B cell (primary cell): ENCODE data around the gene ORM1. TPM values are rescaled to one million over a fixed set of nuclear protein-coding genes. Genes with fewer than 3 reads are reported as not detected.

Experiments used
- ATAC-seq: fragments of 200-7000 bp; cut with Tn5 transposase; one replicate; pipeline ENCODE4 v1.10.0; 2021; ENCODE audit warnings: low read depth, mild to moderate bottlenecking, moderate number of reproducible peaks, moderate library complexity
- CTCF ChIA-PET: fragments of 350-600 bp; sonication (Branson Sonifier 250); formaldehyde crosslinking; loops from one replicate; lab custom pipeline; 2021; ENCODE audit warnings: antibody characterized with exemption, inconsistent platforms; lab: Charles Lee
- POLR2A ChIA-PET: fragments of 350-600 bp; sonication (Branson Sonifier 250); formaldehyde crosslinking; loops from one replicate; lab custom pipeline; 2021; ENCODE audit warnings: antibody characterized with exemption; lab: Charles Lee
- DNase-seq: peaks from one replicate; pipeline ENCODE4 v3.0.0; 2013
- H2AFZ ChIP-seq: 2 replicates; pipeline ENCODE4 v1.6.1; 2012; ENCODE audit warnings: mild to moderate bottlenecking, low read depth, low read length; ENCODE audit not compliant: insufficient read depth, poor library complexity, severe bottlenecking
- H3K27ac ChIP-seq, 2 donors: 1 replicate in 1 of 2; 2 replicates in 1 of 2; pipeline ENCODE4 v1.5.1; 2012 to 2013; ENCODE audit warnings: low read length in 2 of 2, mild to moderate bottlenecking in 2 of 2, moderate library complexity in 1 of 2
- H3K27me3 ChIP-seq, 4 experiments: fragments of 200-600 bp in 1 of 4; sonication (generic) in 1 of 4; replicated peaks in 1 of 4; 1 replicate in 2 of 4; 2 replicates in 2 of 4; pipeline versions ENCODE4 v1.6.1 to v1.7.0; 2013 to 2016; ENCODE audit warnings: low read length in 3 of 4, mild to moderate bottlenecking in 2 of 4, mixed read lengths in 1 of 4, moderate library complexity in 1 of 4; ENCODE audit not compliant: insufficient read depth in 4 of 4, control insufficient read depth in 3 of 4; ENCODE audit errors: control extremely low read depth in 1 of 4
- H3K36me3 ChIP-seq, 2 experiments: replicated peaks in 1 of 2; 1 replicate in 1 of 2; 2 replicates in 1 of 2; pipeline versions ENCODE4 v1.6.1 to v1.7.1; 2013; ENCODE audit warnings: low read length in 1 of 2; ENCODE audit not compliant: insufficient read depth in 2 of 2, control insufficient read depth in 1 of 2; ENCODE audit errors: control extremely low read depth in 1 of 2, extremely low read depth in 1 of 2
- H3K4me1 ChIP-seq, 2 donors: fragments of 200-600 bp in 1 of 2; sonication (generic) in 1 of 2; 1 replicate in 1 of 2; 2 replicates in 1 of 2; pipeline versions ENCODE4 v1.5.1 to v1.6.1; 2013 to 2017; ENCODE audit warnings: low read length in 2 of 2; ENCODE audit not compliant: control insufficient read depth in 2 of 2, insufficient read depth in 2 of 2
- H3K4me2 ChIP-seq: replicated peaks from 2 replicates; pipeline ENCODE3; 2012; ENCODE audit warnings: mild to moderate bottlenecking, low read depth, low read length; ENCODE audit not compliant: poor library complexity, severe bottlenecking
- H3K4me3 ChIP-seq, 5 experiments: fragments of 200-600 bp in 1 of 5; sonication (generic) in 1 of 5; 1 replicate in 3 of 5; 2 replicates in 2 of 5; pipeline versions ENCODE4 v1.5.1 to v1.7.0; 2011 to 2016; ENCODE audit warnings: low read length in 4 of 5, mild to moderate bottlenecking in 4 of 5, low read depth in 2 of 5, control low read depth in 1 of 5, moderate library complexity in 1 of 5; ENCODE audit not compliant: insufficient read depth in 1 of 5; ENCODE audit errors: control extremely low read depth in 1 of 5, extremely low read depth in 1 of 5
- H3K79me2 ChIP-seq: fragments of 200-600 bp; sonication (generic); one replicate; pipeline ENCODE4 v1.6.0; 2016; ENCODE audit warnings: low read length; ENCODE audit not compliant: control insufficient read depth, insufficient read depth
- H3K9ac ChIP-seq: fragments of 200-600 bp; sonication (generic); 2 replicates; pipeline ENCODE4 v1.6.1; 2017; ENCODE audit warnings: mild to moderate bottlenecking, low read length, moderate library complexity
- H3K9me3 ChIP-seq, 3 donors: one replicate each; pipeline versions ENCODE4 v1.6.1 to v1.7.1; 2013; ENCODE audit warnings: low read length in 2 of 3; ENCODE audit not compliant: control insufficient read depth in 2 of 3, insufficient read depth in 1 of 3; ENCODE audit errors: control extremely low read depth in 1 of 3
- H4K20me1 ChIP-seq: 2 replicates; pipeline ENCODE4 v1.6.0; 2012; ENCODE audit warnings: mild to moderate bottlenecking, low read length; ENCODE audit not compliant: insufficient read depth, control insufficient read depth, poor library complexity, severe bottlenecking
- H3K27ac Mint-ChIP-seq: one replicate; pipeline ENCODE4 v1.8.0; 2021; ENCODE audit warnings: mixed read lengths
- H3K27me3 Mint-ChIP-seq: one replicate; pipeline ENCODE4 v1.8.0; 2021; ENCODE audit warnings: mixed read lengths
- H3K4me1 Mint-ChIP-seq: one replicate; pipeline ENCODE4 v1.8.0; 2021; ENCODE audit warnings: mixed read lengths
- H3K4me3 Mint-ChIP-seq: one replicate; pipeline ENCODE4 v1.8.0; 2021; ENCODE audit warnings: mixed read lengths
- H3K9me3 Mint-ChIP-seq: one replicate; pipeline ENCODE4 v1.8.0; 2022; ENCODE audit warnings: mixed read lengths; ENCODE audit not compliant: insufficient read depth
- EZH2 ChIP-seq: IDR thresholded peaks from 2 replicates; pipeline ENCODE4 v1.6.1; 2012; ENCODE audit warnings: borderline replicate concordance, low read depth, mild to moderate bottlenecking, moderate library complexity, low read length; ENCODE audit not compliant: insufficient read depth, poor library complexity, severe bottlenecking
- WGBS: methylation state at CpG from one replicate; pipeline ENCODE4 v1.1.5; 2013; ENCODE audit warnings: missing lambda C conversion rate; ENCODE audit not compliant: insufficient coverage; 5-methylcytosine and 5-hydroxymethylcytosine counted together
- intact Hi-C: fragments of 100-400 bp; cut with micrococcal nuclease; formaldehyde crosslinking; loops from one replicate; pipeline ENCODE4 v1.10.0; 2022
- polyA plus RNA-seq: library from polyadenylated mRNA; depleted of rRNA; stranded (reverse); fragments of >200 nt; gene quantifications from 2 replicates; pipeline ENCODE4 v1.2.3, GENCODE V29; 2012
- total RNA-seq, 2 donors: library from RNA; stranded (reverse); fragments of 120-200 nt in 1 of 2; gene quantifications; 1 replicate in 1 of 2; 2 replicates in 1 of 2; pipeline versions ENCODE4 v1.2.3 to v1.2.4, GENCODE V29; 2013 to 2022
- TF ChIP-seq, protein P1 (sequence below): fragments of 200-600 bp; IDR thresholded peaks from one replicate; pipeline ENCODE4 v1.8.0; 2022; ENCODE audit warnings: antibody characterized with exemption, mild to moderate bottlenecking

ORM1 gene
- total and polyA plus RNA-seq, 2 donors (not counting 1 experiment from before 2014, with no cell fraction given) = 0.13 TPM; not detected in 1

- TF ChIP-seq EZH2 = no peak
- TF ChIP-seq, protein P1, sequence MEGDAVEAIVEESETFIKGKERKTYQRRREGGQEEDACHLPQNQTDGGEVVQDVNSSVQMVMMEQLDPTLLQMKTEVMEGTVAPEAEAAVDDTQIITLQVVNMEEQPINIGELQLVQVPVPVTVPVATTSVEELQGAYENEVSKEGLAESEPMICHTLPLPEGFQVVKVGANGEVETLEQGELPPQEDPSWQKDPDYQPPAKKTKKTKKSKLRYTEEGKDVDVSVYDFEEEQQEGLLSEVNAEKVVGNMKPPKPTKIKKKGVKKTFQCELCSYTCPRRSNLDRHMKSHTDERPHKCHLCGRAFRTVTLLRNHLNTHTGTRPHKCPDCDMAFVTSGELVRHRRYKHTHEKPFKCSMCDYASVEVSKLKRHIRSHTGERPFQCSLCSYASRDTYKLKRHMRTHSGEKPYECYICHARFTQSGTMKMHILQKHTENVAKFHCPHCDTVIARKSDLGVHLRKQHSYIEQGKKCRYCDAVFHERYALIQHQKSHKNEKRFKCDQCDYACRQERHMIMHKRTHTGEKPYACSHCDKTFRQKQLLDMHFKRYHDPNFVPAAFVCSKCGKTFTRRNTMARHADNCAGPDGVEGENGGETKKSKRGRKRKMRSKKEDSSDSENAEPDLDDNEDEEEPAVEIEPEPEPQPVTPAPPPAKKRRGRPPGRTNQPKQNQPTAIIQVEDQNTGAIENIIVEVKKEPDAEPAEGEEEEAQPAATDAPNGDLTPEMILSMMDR = no peak
- no peak overlapping the region for H3K9ac ChIP-seq
- no peak overlapping the region for H3K4me2 ChIP-seq
- H3K9me3 ChIP-seq = peaks cover 0 to 14% (median 3%) of the 10 kb centered on the region in 3 donors
- DNase-seq = no peak
- H3K4me3 Mint-ChIP-seq = no peak overlapping the region
- no peaks in the 10 kb centered on the region for H3K36me3 ChIP-seq
- WGBS = 92% methylated on average over 7 of the region's 8 CpGs
- H4K20me1 ChIP-seq = no peaks in the 10 kb centered on the region
- H3K79me2 ChIP-seq = no peaks in the 10 kb centered on the region
- CTCF ChIA-PET = no interaction called here
- no peak overlapping the region for H3K4me3 ChIP-seq
- H3K27me3 Mint-ChIP-seq = no peaks in the 10 kb centered on the region
- H3K27ac ChIP-seq = no peak overlapping the region
- no peak for ATAC-seq
- POLR2A ChIA-PET = no interaction called here
- H3K4me1 Mint-ChIP-seq = no peaks in the 10 kb centered on the region
- H3K9me3 Mint-ChIP-seq = no peaks in the 10 kb centered on the region
- H3K4me1 ChIP-seq = no peaks in the 10 kb centered on the region
- H2AFZ ChIP-seq = no peak overlapping the region
- no peak overlapping the region for H3K27ac Mint-ChIP-seq
- H3K27me3 ChIP-seq = no peaks in the 10 kb centered on the region
- intact Hi-C loops = no loop called here
Measured at GRCh38 chr9:114312513-114312875, 10.4 kb upstream of the ORM1 start.

DNA sequence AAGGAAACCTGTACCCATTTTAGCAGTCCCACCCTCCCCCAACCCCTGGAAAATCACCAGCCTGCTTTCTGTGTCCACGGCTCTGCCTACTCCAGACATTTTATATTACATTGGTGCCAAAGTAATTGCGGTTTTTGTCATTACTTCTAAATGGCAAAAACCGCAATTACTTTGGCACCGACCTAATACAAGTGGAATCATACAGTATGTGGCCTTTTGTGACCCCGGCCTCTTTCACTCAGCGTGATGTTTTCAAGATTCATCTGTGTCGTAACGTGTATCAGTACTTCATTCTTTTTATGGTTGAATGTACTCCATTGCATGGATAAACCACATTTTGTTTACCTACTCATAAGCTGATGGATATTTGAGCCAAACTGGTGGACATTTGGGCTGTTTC is 9.7 kb upstream of the ORM1 start:
- H3K27ac ChIP-seq = no peak overlapping the region
- no peak for ATAC-seq

More for the DNA sequence above, 9.7 kb upstream of the ORM1 start:
- peaks cover 0 to 14% (median 3%) of the 10 kb centered on the region in 3 donors for H3K9me3 ChIP-seq
- H2AFZ ChIP-seq = no peak overlapping the region
- H3K27me3 Mint-ChIP-seq = peaks cover 4% of the 10 kb centered on the region
- DNase-seq = no peak
- H3K4me1 Mint-ChIP-seq = no peaks in the 10 kb centered on the region
- H3K4me2 ChIP-seq = no peak overlapping the region
- CTCF ChIA-PET = interaction anchor here (0.8 kb wide), 1 partner anchor 22 kb away, joined by 3 read pairs; no protein-coding TSS in a partner anchor
- no peaks in the 10 kb centered on the region for H3K36me3 ChIP-seq
- H3K27ac Mint-ChIP-seq = no peak overlapping the region
- H3K4me3 Mint-ChIP-seq = no peak overlapping the region
- intact Hi-C loops = no loop called here
- no peaks in the 10 kb centered on the region for H4K20me1 ChIP-seq
- no peak overlapping the region for H3K4me3 ChIP-seq
- no peaks in the 10 kb centered on the region for H3K79me2 ChIP-seq
- no peaks in the 10 kb centered on the region for H3K9me3 Mint-ChIP-seq
- WGBS = 100% methylated on average over 4 of the region's 8 CpGs
- no peaks in the 10 kb centered on the region for H3K27me3 ChIP-seq
- no peak for TF ChIP-seq EZH2
- TF ChIP-seq, protein P1 = no peak
- H3K9ac ChIP-seq = no peak overlapping the region
- POLR2A ChIA-PET = no interaction called here
- no peaks in the 10 kb centered on the region for H3K4me1 ChIP-seq
